Activated naive CD4-positive, alpha-beta T cell treated with anti-CD3 and anti-CD28 coated beads for 36 hours (primary cell): Measurements from ENCODE around the gene C10orf90. TPM values are rescaled to one million over a fixed set of nuclear protein-coding genes. Genes with fewer than 3 reads are reported as not detected.

Experiments used
- CTCF ChIA-PET: fragments of 350-600 bp; sonication (Branson Sonifier 250); formaldehyde crosslinking; loops from one replicate; lab custom pipeline; 2021; ENCODE audit warnings: antibody characterized with exemption; lab: Charles Lee
- DNase-seq: peaks from one replicate; pipeline ENCODE4 v3.0.0-alpha.2; 2020
- H3K27ac Mint-ChIP-seq: one replicate; pipeline ENCODE4 v1.8.0; 2021; ENCODE audit warnings: mild to moderate bottlenecking, mixed read lengths
- H3K27me3 Mint-ChIP-seq: one replicate; pipeline ENCODE4 v1.8.0; 2021; ENCODE audit warnings: low read depth, mixed read lengths
- H3K36me3 Mint-ChIP-seq: one replicate; pipeline ENCODE4 v1.8.0; 2021; ENCODE audit warnings: low read depth, mixed read lengths
- H3K4me1 Mint-ChIP-seq: one replicate; pipeline ENCODE4 v1.8.0; 2021; ENCODE audit warnings: low read depth, mixed read lengths
- H3K4me3 Mint-ChIP-seq: one replicate; pipeline ENCODE4 v1.8.0; 2021; ENCODE audit warnings: mild to moderate bottlenecking, moderate library complexity, mixed read lengths
- H3K9me3 Mint-ChIP-seq: one replicate; pipeline ENCODE4 v1.8.0; 2021; ENCODE audit warnings: mixed read lengths
- intact Hi-C: fragments of 100-400 bp; cut with micrococcal nuclease; formaldehyde crosslinking; loops from one replicate; pipeline ENCODE4 v1.15.1; 2023
- total RNA-seq, 2 experiments: library from RNA; stranded (reverse); gene quantifications; one replicate each; pipeline ENCODE4 v1.2.3, GENCODE V29; 2021

The C10orf90 gene
- total RNA-seq, 2 experiments from 2014 or later = not detected

GRCh38 chr10:126669168-126669567, 1.3 kb downstream of the C10orf90 start:
- Mint-ChIP-seq H3K27me3 (peaks cover 8% of the 10 kb centered on the region), H3K4me3 (no peak overlapping the region), H3K4me1 (no peaks in the 10 kb centered on the region), H3K27ac (no peak overlapping the region), H3K36me3 (no peaks in the 10 kb centered on the region), H3K9me3 (no peaks in the 10 kb centered on the region)
- CTCF ChIA-PET = no interaction called here
- intact Hi-C loops = no loop called here
- no peak for DNase-seq

GRCh38 chr10:126668505-126668904, 2.0 kb downstream of the C10orf90 start:
- Mint-ChIP-seq H3K4me1 (no peaks in the 10 kb centered on the region), H3K4me3 (no peak overlapping the region), H3K36me3 (no peaks in the 10 kb centered on the region), H3K27ac (no peak overlapping the region), H3K27me3 (peaks cover 8% of the 10 kb centered on the region), H3K9me3 (no peaks in the 10 kb centered on the region)
- CTCF ChIA-PET = no interaction called here
- intact Hi-C loops = no loop called here
- DNase-seq = no peak

DNA sequence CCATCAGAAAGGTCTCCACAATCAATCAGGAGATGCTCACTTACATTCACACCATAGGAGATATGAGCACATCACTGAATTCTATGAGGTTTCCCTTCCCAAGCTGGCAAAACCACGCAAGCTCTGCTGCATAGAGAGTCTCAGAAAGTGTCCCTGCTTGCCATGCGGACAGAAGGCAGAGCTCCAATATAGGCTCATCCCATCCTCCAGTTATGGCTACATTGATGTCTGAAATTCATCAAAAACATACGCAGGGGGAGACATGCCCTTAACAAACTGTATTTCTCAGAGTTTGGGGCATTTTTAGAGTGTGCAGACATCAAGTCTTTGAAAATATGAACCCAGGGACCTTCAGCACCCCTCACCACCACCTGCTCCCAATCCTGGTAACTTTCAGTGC, 2.9 kb downstream of the C10orf90 start:
- CTCF ChIA-PET = no interaction called here
- Mint-ChIP-seq H3K27ac (no peak overlapping the region), H3K9me3 (no peaks in the 10 kb centered on the region), H3K4me3 (no peak overlapping the region), H3K4me1 (no peaks in the 10 kb centered on the region), H3K36me3 (no peaks in the 10 kb centered on the region), H3K27me3 (peaks cover 8% of the 10 kb centered on the region)
- intact Hi-C loops = no loop called here
- no peak for DNase-seq

DNA sequence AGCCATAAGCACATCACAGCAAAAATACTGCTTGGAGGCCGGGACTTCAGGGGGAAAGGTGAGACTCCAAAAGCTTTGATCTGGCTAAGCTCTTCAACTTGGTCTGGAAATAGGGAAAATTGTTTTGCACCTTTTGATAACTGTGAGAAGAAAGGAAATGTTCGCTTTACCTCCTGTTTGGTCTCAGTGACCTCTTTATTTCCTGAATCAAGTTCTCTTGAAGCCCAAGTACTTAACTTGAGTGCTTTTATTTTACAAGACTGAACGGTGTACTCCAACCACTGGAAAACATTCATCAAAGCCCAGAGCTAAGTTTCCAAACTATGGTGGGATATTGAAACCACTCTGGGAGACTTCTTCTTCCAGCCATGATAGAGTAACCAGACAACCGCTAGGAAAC, 5.3 kb downstream of the C10orf90 start:
- Mint-ChIP-seq H3K27ac (no peak overlapping the region), H3K4me1 (no peaks in the 10 kb centered on the region), H3K9me3 (peaks cover 1% of the 10 kb centered on the region), H3K36me3 (no peaks in the 10 kb centered on the region), H3K27me3 (peaks cover 8% of the 10 kb centered on the region), H3K4me3 (no peak overlapping the region)
- intact Hi-C loops = no loop called here
- CTCF ChIA-PET = no interaction called here
- no peak for DNase-seq

DNA sequence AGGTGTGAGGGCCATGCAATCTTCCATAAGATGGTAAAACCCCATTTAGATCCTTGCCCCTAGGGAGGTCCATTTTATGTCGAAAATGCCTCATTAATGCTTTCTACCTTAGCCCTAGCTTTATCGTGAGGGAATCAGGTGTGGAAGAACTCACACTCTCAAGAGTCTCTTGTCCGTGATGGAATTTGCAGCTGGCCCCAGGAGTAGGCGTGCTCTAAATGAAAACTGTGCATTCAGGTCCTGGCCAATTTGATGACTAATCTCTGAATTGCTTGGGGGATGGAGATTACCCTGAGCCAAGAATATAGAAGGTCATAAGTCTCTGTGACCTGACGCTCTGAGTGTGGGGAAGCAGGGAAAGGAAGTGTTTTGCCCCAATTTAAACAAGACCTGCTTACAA, 6.6 kb downstream of the C10orf90 start:
- CTCF ChIA-PET = no interaction called here
- Mint-ChIP-seq H3K4me3 (no peak overlapping the region), H3K9me3 (peaks cover 1% of the 10 kb centered on the region), H3K4me1 (no peaks in the 10 kb centered on the region), H3K36me3 (no peaks in the 10 kb centered on the region), H3K27ac (no peak overlapping the region), H3K27me3 (peaks cover 8% of the 10 kb centered on the region)
- DNase-seq = no peak
- intact Hi-C loops = no loop called here

DNA sequence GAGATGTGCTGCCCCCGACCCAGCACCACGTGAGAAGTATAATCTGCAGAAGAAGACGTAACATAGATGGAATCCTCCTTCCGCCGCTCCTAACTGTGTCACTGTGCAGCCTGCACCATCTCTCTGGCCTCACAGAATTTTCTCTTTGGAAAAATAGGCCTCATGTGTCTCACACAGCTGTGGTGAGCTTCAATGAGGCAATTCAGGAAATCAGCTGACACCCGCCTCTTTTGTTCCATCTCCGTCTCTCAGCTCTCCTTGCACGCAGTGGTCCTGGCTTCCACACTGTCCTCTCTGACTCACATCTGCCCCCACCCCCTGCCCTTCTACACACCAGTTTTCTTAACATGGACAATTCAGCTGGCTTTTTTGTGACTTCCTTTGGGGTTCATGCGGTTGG, 7.2 kb downstream of the C10orf90 start:
- CTCF ChIA-PET = no interaction called here
- H3K4me1 Mint-ChIP-seq = no peaks in the 10 kb centered on the region
- intact Hi-C loops = no loop called here
- no peak overlapping the region for H3K4me3 Mint-ChIP-seq
- peaks cover 1% of the 10 kb centered on the region for H3K9me3 Mint-ChIP-seq
- DNase-seq = no peak
- H3K36me3 Mint-ChIP-seq = no peaks in the 10 kb centered on the region
- peaks cover 8% of the 10 kb centered on the region for H3K27me3 Mint-ChIP-seq
- H3K27ac Mint-ChIP-seq = no peak overlapping the region

DNA sequence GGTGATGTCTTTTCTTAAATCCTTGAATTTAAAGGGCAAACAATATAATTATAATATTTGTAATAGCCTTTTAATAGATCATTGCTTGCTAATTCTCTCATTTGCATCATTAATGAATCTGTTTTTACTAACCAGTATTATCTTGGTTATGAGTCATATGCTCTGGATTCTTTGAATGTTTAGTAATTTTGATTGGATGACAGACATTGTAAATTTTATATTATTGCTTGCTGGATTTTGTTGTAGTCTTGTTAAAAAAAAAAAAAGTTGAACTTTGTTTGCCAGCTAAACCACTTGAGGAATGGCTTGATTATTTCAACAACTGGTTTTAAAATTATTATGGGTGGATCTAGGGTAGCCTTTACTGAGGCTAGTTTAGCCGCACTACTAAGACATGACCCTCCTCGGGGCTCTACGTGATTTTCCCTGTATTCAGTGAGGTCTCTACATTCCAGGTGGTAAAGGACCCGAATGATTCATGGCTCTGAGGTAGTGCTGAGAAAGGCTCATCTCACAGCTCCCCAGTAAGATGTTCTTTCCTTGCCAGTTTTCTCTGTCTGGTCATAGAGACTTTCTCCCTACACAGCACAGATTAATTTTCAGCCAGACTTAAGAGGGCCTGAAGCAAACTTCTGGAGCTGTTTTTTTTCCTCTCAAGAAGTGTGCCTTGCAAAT, 8.5 kb downstream of the C10orf90 start:
- Mint-ChIP-seq H3K27ac (no peak overlapping the region), H3K4me1 (no peaks in the 10 kb centered on the region), H3K36me3 (no peaks in the 10 kb centered on the region), H3K9me3 (peaks cover 1% of the 10 kb centered on the region), H3K27me3 (peaks cover 8% of the 10 kb centered on the region), H3K4me3 (no peak overlapping the region)
- intact Hi-C loops = no loop called here
- DNase-seq = no peak
- CTCF ChIA-PET = no interaction called here

- H3K4me3 Mint-ChIP-seq = no peak overlapping the region
Observed at GRCh38 chr10:126661356-126661755, 9.1 kb downstream of the C10orf90 start.

GRCh38 chr10:126659750-126660149, 10.7 kb downstream of the C10orf90 start:
- intact Hi-C loops = no loop called here
- Mint-ChIP-seq H3K36me3 (no peaks in the 10 kb centered on the region), H3K4me3 (no peak overlapping the region), H3K27me3 (peaks cover 4% of the 10 kb centered on the region), H3K9me3 (peaks cover 1% of the 10 kb centered on the region), H3K27ac (no peak overlapping the region), H3K4me1 (no peaks in the 10 kb centered on the region)
- DNase-seq = no peak
- CTCF ChIA-PET = no interaction called here

More at GRCh38 chr10:126661356-126661755, 9.1 kb downstream of the C10orf90 start:
- Mint-ChIP-seq H3K4me1 (no peaks in the 10 kb centered on the region), H3K27ac (no peak overlapping the region), H3K27me3 (peaks cover 8% of the 10 kb centered on the region), H3K36me3 (no peaks in the 10 kb centered on the region), H3K9me3 (peaks cover 1% of the 10 kb centered on the region)
- DNase-seq = no peak
- intact Hi-C loops = no loop called here
- CTCF ChIA-PET = no interaction called here

DNA sequence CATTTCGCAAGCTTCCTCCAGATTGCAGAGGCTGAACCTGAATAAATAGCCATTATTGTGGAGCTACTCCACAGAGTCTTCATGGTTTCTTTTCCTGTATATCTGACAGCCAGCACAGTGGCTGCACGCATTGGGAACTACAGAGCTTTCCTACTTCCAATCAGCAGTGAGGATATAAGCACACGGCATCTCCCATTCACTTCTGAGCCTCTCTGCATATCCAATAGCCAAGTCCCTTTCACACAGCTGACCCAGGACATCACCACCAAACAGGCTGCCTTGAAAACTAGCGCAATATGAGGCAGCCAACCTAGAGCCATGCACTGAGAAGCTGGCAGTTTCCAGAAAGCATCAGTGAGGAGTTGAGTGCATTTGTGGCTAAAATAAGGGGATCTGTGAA, 11.6 kb downstream of the C10orf90 start:
- Mint-ChIP-seq H3K4me3 (no peak overlapping the region), H3K27me3 (no peaks in the 10 kb centered on the region), H3K4me1 (no peaks in the 10 kb centered on the region), H3K9me3 (peaks cover 1% of the 10 kb centered on the region), H3K36me3 (no peaks in the 10 kb centered on the region), H3K27ac (no peak overlapping the region)
- intact Hi-C loops = no loop called here
- CTCF ChIA-PET = interaction anchor here (0.6 kb wide), 1 partner anchor 41 kb away, joined by 3 read pairs; no protein-coding TSS in a partner anchor
- DNase-seq = no peak

DNA sequence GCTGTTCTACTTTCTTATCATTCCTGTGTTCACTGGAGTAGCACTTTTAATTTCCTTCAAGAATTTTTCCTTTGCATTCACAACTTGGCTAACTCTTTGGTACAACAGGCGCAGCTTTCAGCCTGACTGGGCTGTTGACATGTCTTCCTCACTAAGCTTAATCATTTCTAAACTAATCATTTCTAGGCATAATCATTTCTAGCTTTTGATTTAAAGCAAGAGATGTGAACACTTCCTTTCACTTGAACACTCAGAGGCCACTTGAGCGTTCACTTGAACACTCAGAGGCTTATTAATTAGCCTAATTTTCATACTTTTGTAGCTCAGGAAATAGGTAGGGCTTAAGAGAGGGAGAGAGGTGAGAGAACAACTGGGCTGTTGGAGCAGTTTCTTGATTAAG, 15.9 kb downstream of the C10orf90 start:
- Mint-ChIP-seq H3K27me3 (no peaks in the 10 kb centered on the region), H3K36me3 (no peaks in the 10 kb centered on the region), H3K4me3 (no peak overlapping the region), H3K4me1 (no peaks in the 10 kb centered on the region), H3K9me3 (no peaks in the 10 kb centered on the region), H3K27ac (no peak overlapping the region)
- intact Hi-C loops = no loop called here
- no peak for DNase-seq
- CTCF ChIA-PET = no interaction called here

DNA sequence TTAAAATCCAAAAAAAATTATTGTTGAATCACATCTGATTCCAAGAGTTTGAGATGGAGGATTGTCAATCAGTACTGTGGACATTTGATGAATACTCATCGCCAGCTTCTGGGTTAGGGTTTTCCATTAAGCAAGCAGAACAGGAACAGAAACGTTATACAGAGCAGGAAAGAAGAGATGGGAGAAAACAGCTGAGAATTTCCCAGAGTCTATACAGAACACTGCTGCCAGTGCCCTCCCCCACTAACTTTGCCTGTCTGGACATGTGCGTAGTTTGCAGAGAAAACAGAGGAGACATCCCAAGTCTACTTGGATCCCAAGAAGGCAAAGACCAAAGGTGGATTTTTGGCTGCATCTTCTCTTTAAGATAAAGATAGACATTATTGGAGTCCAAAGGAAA, 19.0 kb downstream of the C10orf90 start:
- Mint-ChIP-seq H3K4me1 (no peaks in the 10 kb centered on the region), H3K36me3 (no peaks in the 10 kb centered on the region), H3K9me3 (no peaks in the 10 kb centered on the region), H3K4me3 (no peak overlapping the region), H3K27ac (no peak overlapping the region), H3K27me3 (no peaks in the 10 kb centered on the region)
- CTCF ChIA-PET = no interaction called here
- intact Hi-C loops = no loop called here
- DNase-seq = no peak

DNA sequence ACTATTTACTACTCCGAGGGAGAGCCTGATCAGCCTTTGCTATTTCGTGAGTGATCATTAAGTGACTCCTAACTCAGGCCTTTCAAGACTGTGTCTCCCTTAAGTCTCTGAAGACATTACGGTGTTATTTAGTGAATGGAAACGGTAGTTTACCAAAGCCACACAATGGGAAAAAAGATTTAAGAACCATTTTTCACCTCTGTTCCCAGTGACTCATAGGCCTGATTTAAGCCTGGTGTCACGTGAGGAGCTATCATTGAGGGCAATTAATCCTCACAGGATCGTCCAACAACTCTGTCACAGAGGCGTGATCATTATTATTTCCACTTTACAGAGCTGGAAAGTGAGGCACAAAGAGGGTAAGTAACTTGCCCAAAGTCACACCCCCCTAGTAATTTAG, 20.3 kb downstream of the C10orf90 start:
- no peaks in the 10 kb centered on the region for H3K27me3 Mint-ChIP-seq
- no peak for DNase-seq
- no peaks in the 10 kb centered on the region for H3K4me1 Mint-ChIP-seq
- H3K27ac Mint-ChIP-seq = no peak overlapping the region
- H3K9me3 Mint-ChIP-seq = no peaks in the 10 kb centered on the region
- CTCF ChIA-PET = no interaction called here
- no peaks in the 10 kb centered on the region for H3K36me3 Mint-ChIP-seq
- no peak overlapping the region for H3K4me3 Mint-ChIP-seq
- intact Hi-C loops = no loop called here
